SK-N-SH (cell line): ENCODE results near the gene B4GALT3. TPM values are rescaled to one million over a fixed set of nuclear protein-coding genes. Genes with fewer than 3 reads are reported as not detected.

Experiments used
- CTCF ChIA-PET: fragments of 300-600, 350-600 bp; formaldehyde crosslinking; extraction: SDS; loops from one replicate; lab custom pipeline; 2021; lab: Yijun Ruan, JAX
- POLR2A ChIA-PET: fragments of 350-600 bp; sonication (Branson Sonifier 250); formaldehyde crosslinking; extraction: SDS; loops from one replicate; lab custom pipeline; 2020; ENCODE audit warnings: antibody characterized with exemption, inconsistent platforms; lab: Yijun Ruan, JAX
- DNase-seq: peaks from one replicate; pipeline ENCODE4 v3.0.0; 2012
- H2AFZ ChIP-seq: fragments of 200-600 bp; sonication (generic); 2 replicates; pipeline ENCODE4 v1.8.1; 2016; ENCODE audit warnings: antibody characterized with exemption, mild to moderate bottlenecking, low read depth
- H3F3A ChIP-seq: fragments of 200-600 bp; sonication (generic); replicated peaks from 2 replicates; pipeline ENCODE3; 2016; ENCODE audit warnings: antibody characterized with exemption, mild to moderate bottlenecking; ENCODE audit not compliant: insufficient read depth
- H3K27ac ChIP-seq, 2 experiments: fragments of 200-500 bp in 1 of 2; fragments of 200-600 bp in 1 of 2; sonication (Bioruptor generic) in 1 of 2; sonication (generic), shearing (Covaris generic) in 1 of 2; 2 replicates each; pipeline versions ENCODE4 v1.5.1 to v1.6.1; 2014 to 2016; ENCODE audit warnings: low read depth in 2 of 2, inconsistent platforms in 1 of 2, low read length in 1 of 2, mild to moderate bottlenecking in 1 of 2, mixed read lengths in 1 of 2
- H3K27me3 ChIP-seq: fragments of 200-600 bp; sonication (generic), shearing (Covaris generic); 2 replicates; pipeline ENCODE4 v1.6.1; 2016; ENCODE audit warnings: mixed run types; ENCODE audit not compliant: insufficient read depth
- H3K36me3 ChIP-seq, 2 experiments: fragments of 200-500 bp in 1 of 2; fragments of 200-600 bp in 1 of 2; sonication (Bioruptor generic) in 1 of 2; sonication (generic) in 1 of 2; replicated peaks in 1 of 2; 2 replicates each; pipeline versions ENCODE3 to v1.5.1; 2014 to 2016; ENCODE audit warnings: low read length in 1 of 2, mild to moderate bottlenecking in 1 of 2; ENCODE audit not compliant: insufficient read depth in 2 of 2, control insufficient read depth in 1 of 2
- H3K4me1 ChIP-seq, 2 experiments: fragments of 200-500 bp in 1 of 2; fragments of 200-600 bp in 1 of 2; sonication (Bioruptor generic) in 1 of 2; sonication (generic), shearing (Covaris generic) in 1 of 2; 2 replicates each; pipeline versions ENCODE4 v1.5.1 to v1.6.1; 2014 to 2016; ENCODE audit warnings: low read depth in 1 of 2, low read length in 1 of 2, mixed run types in 1 of 2; ENCODE audit not compliant: insufficient read depth in 2 of 2, control insufficient read depth in 1 of 2
- H3K4me2 ChIP-seq: fragments of 200-600 bp; sonication (generic), shearing (Covaris generic); 2 replicates; pipeline ENCODE4 v1.6.1; 2017; ENCODE audit warnings: mixed run types
- H3K4me3 ChIP-seq, 2 experiments: fragments of 200-500 bp in 1 of 2; fragments of 200-600 bp in 1 of 2; sonication (Bioruptor generic) in 1 of 2; sonication (generic), shearing (Covaris generic) in 1 of 2; 2 replicates each; pipeline versions ENCODE4 v1.5.1 to v1.8.1; 2014 to 2016; ENCODE audit warnings: low read depth in 2 of 2, inconsistent platforms in 1 of 2, low read length in 1 of 2, mild to moderate bottlenecking in 1 of 2, mixed read lengths in 1 of 2, moderate library complexity in 1 of 2
- H3K79me2 ChIP-seq: fragments of 200-600 bp; sonication (generic); 2 replicates; pipeline ENCODE4 v1.8.1; 2017; ENCODE audit warnings: mild to moderate bottlenecking; ENCODE audit not compliant: insufficient read depth
- H3K9ac ChIP-seq: fragments of 200-600 bp; sonication (generic); 2 replicates; pipeline ENCODE4 v1.6.1; 2017; ENCODE audit warnings: mixed run types
- H3K9me2 ChIP-seq: fragments of 200-600 bp; sonication (generic); 2 replicates; pipeline ENCODE4 v1.6.1; 2017; ENCODE audit warnings: mixed run types
- H3K9me3 ChIP-seq: fragments of 200-600 bp; sonication (generic); 2 replicates; pipeline ENCODE4 v1.6.1; 2017; ENCODE audit warnings: mixed run types, mild to moderate bottlenecking, moderate library complexity
- H4K20me1 ChIP-seq: fragments of 200-600 bp; sonication (generic); 2 replicates; pipeline ENCODE4 v1.6.1; 2017; ENCODE audit warnings: mild to moderate bottlenecking, mixed run types; ENCODE audit not compliant: insufficient read depth
- ELF1 ChIP-seq: IDR thresholded peaks from 2 replicates; pipeline ENCODE4 v1.4.0; 2012
- EP300 ChIP-seq, 2 experiments: IDR thresholded peaks; 2 replicates each; pipeline versions ENCODE4 v1.4.0 to v1.6.1; 2012; ENCODE audit warnings: borderline replicate concordance in 1 of 2, low read depth in 1 of 2, low read length in 1 of 2
- FOSL2 ChIP-seq: IDR thresholded peaks from 2 replicates; pipeline ENCODE4 v1.4.0; 2012; ENCODE audit warnings: low read depth, mild to moderate bottlenecking, moderate library complexity, borderline replicate concordance
- MXI1 ChIP-seq: IDR thresholded peaks from 2 replicates; pipeline ENCODE4 v1.6.1; 2012; ENCODE audit warnings: mild to moderate bottlenecking, low read depth, low read length, improper control_type of control experiment
- POLR2AphosphoS5 ChIP-seq: IDR thresholded peaks from 2 replicates; pipeline ENCODE4 v1.6.1; 2012; ENCODE audit warnings: low read depth, low read length
- RAD21 ChIP-seq: IDR thresholded peaks from 2 replicates; pipeline ENCODE4 v1.6.1; 2012; ENCODE audit warnings: mild to moderate bottlenecking, low read length
- RFX5 ChIP-seq: IDR thresholded peaks from 2 replicates; pipeline ENCODE4 v1.6.1; 2012; ENCODE audit warnings: mild to moderate bottlenecking, improper control_type of control experiment, low read length
- RXRA ChIP-seq: IDR thresholded peaks from 2 replicates; pipeline ENCODE4 v1.4.0; 2012; ENCODE audit warnings: low read depth, mild to moderate bottlenecking, borderline replicate concordance
- TCF12 ChIP-seq: IDR thresholded peaks from 2 replicates; pipeline ENCODE4 v1.4.0; 2012
- TEAD4 ChIP-seq: IDR thresholded peaks from 2 replicates; pipeline ENCODE4 v1.4.0; 2012; ENCODE audit warnings: mild to moderate bottlenecking, borderline replicate concordance; ENCODE audit not compliant: insufficient read depth
- WGBS: methylation state at CpG from one replicate; pipeline ENCODE4 v1.1.6; 2017; ENCODE audit warnings: low lambda C conversion rate; 5-methylcytosine and 5-hydroxymethylcytosine counted together
- polyA plus RNA-seq, 3 experiments: library from polyadenylated mRNA; depleted of rRNA; stranded (reverse); fragments of >200 nt; gene quantifications; 2 replicates each; pipeline ENCODE4 v1.2.3, GENCODE V29; 2012
- TF ChIP-seq, protein P1 (sequence below): IDR thresholded peaks from 2 replicates; pipeline ENCODE4; 2012
- TF ChIP-seq, protein P2 (sequence below): fragments of 200-600 bp; sonication (generic); IDR thresholded peaks from 2 replicates; pipeline ENCODE4 v1.6.1; 2017; ENCODE audit warnings: antibody characterized with exemption, mild to moderate bottlenecking, moderate library complexity
- TF ChIP-seq, protein P3 (sequence below): fragments of 150-350 bp; IDR thresholded peaks from 2 replicates; pipeline ENCODE4 v1.6.1; 2016; ENCODE audit warnings: mild to moderate bottlenecking, low read depth, low read length
- TF ChIP-seq, protein P4 (sequence below): IDR thresholded peaks from 2 replicates; pipeline ENCODE4 v1.4.0; 2012; ENCODE audit warnings: low read depth, borderline replicate concordance

B4GALT3 gene
- polyA plus RNA-seq, 1 of the 3 experiments (the other 2 are of a cell fraction) = 56.5 TPM

DNA sequence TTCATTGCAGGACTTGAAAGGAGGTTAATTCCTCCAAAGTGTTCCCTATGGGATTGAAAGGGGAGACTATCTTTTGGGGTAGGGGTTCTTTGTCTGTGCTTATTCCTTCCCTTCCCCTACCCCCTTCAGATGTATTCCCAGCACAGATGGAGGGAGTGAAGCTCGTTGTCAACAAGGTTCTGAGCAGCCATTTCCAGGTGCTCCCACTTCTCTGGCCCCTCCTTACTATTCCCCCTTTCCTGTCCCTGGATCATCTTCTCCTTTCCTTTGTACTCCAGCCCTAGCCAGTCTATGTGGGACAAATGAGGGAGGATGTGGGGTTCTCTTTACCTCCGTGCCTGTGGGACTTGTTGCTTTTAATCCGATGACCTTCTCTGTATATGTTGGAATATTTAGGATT lies 49.5 kb upstream of the B4GALT3 start (continued):
- TF ChIP-seq, protein P1, sequence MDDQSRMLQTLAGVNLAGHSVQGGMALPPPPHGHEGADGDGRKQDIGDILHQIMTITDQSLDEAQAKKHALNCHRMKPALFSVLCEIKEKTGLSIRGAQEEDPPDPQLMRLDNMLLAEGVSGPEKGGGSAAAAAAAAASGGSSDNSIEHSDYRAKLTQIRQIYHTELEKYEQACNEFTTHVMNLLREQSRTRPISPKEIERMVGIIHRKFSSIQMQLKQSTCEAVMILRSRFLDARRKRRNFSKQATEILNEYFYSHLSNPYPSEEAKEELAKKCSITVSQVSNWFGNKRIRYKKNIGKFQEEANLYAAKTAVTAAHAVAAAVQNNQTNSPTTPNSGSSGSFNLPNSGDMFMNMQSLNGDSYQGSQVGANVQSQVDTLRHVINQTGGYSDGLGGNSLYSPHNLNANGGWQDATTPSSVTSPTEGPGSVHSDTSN = no peak
- TF ChIP-seq ELF1 = no peak

DNA sequence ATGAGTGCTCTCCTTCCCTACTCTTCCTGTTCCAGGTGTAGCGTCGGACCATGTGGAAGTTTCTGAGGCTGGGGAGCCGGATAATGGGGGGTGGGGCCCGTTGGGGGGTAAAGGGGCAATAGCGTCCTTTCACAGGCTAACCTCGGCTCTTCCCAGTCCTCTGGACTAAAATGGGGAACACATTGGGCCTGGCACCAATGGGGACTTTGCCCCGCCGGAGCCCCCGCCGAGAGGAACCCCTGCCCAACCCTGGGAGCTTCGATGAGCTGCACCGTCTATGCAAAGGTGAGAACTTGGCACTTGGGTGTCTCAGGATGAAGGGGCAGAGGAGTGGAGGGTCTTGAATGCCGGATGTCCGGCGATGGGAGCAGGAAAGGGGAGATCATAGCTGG lies 49.0 kb upstream of the B4GALT3 start:
- 4% methylated on average over 15 of the region's 15 CpGs for WGBS

DNA sequence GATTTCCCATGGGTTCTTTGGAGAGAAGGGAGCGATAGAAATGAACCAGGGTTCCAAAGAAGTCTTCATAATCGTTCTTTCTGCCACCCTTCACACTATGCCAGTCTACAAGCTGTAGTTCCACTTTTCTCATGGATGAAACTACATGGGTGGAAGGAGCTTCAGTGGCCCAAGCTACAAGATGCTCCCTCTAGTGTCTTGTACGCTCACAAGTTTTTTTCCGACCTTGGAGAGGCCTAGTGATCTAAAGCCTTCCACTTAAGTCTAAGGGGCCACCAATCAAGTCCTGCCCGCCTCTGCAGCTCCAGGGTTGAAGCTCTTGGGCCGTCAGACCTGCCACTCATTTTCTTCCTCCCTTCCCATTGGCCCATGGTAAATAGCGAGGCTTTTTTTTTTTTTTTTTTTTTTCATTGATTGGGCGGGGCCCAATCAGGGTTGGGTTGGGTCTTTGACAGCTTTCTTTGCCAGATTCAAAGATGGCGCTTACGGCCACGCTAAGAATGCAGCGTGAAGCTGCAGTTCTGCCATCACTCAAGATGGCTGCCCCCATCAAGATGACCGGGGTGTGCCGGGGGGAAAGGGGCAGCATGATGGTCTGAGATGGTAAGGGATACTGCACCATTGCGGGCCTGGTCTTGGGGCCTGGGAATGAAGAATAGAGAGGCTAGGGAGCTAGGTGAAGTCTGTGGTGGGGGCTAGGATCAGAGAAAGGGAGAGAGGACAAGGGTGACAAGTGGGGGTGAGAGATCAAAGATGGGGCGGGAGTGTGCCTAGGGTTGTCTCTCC lies 48.4 kb upstream of the B4GALT3 start, which contains the start of gene TOMM40L:
Gene TOMM40L, plus strand, starts transcription at position 527 of the 786 bp plus-strand sequence. CDS start 430 bp downstream, outside the sequence.
- POLR2A ChIA-PET = interaction anchor here (0.5 to 2.2 kb wide), 8 partner anchors 23 to 497 kb away, joined by 3 to 19 read pairs (median 4); partner anchors contain the start of genes ADAMTS4, NDUFS2 and SDHC
- Histone ChIP-seq H4K20me1 (no peaks in the 10 kb centered on the region), H3K9ac (peak within 1 kb of the TSS; percentile 68), H3K27ac (peak within 1 kb of the TSS in 1 of 2 experiments; percentile 67; a peak in 3 of 4 replicates), H3F3A (peaks cover 14% of the 10 kb centered on the region), H3K4me2 (peak within 1 kb of the TSS; percentile 79), H3K9me3 (no peaks in the 10 kb centered on the region), H2AFZ (peak within 1 kb of the TSS; percentile 80), H3K36me3 (peaks cover 0 to 20% of the 10 kb centered on the region in 2 experiments), H3K9me2 (no peaks in the 10 kb centered on the region), H3K27me3 (no peaks in the 10 kb centered on the region), H3K79me2 (no peaks in the 10 kb centered on the region), H3K4me3 (peak within 1 kb of the TSS; percentile 69 to 74), H3K4me1 (peaks cover 8 to 21% of the 10 kb centered on the region in 2 experiments; a peak in 3 of 4 replicates)
- 7% methylated on average over 16 of the region's 16 CpGs for WGBS
- DNase-seq = peak; percentile 88
- CTCF ChIA-PET = interaction anchor here (0.6 to 6.2 kb wide), 23 partner anchors 9 to 164 kb away, joined by 3 to 78 read pairs (median 10); partner anchors contain the start of genes ADAMTS4, B4GALT3, FCER1G and NDUFS2
- TF ChIP-seq TEAD4 (no peak), EP300 (IDR thresholded peaks at IDR 0.05; ENCODE audit: borderline replicate concordance in 1 of 2, low read depth in 1 of 2, low read length in 1 of 2) (no peak), RXRA (no peak), TCF12 (no peak), RFX5 (peak; percentile 82), FOSL2 (no peak), MXI1 (peak; percentile 96), POLR2AphosphoS5 (no peak)
- TF ChIP-seq, protein P2, sequence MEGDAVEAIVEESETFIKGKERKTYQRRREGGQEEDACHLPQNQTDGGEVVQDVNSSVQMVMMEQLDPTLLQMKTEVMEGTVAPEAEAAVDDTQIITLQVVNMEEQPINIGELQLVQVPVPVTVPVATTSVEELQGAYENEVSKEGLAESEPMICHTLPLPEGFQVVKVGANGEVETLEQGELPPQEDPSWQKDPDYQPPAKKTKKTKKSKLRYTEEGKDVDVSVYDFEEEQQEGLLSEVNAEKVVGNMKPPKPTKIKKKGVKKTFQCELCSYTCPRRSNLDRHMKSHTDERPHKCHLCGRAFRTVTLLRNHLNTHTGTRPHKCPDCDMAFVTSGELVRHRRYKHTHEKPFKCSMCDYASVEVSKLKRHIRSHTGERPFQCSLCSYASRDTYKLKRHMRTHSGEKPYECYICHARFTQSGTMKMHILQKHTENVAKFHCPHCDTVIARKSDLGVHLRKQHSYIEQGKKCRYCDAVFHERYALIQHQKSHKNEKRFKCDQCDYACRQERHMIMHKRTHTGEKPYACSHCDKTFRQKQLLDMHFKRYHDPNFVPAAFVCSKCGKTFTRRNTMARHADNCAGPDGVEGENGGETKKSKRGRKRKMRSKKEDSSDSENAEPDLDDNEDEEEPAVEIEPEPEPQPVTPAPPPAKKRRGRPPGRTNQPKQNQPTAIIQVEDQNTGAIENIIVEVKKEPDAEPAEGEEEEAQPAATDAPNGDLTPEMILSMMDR = peak; percentile 70
- TF ChIP-seq, protein P3, sequence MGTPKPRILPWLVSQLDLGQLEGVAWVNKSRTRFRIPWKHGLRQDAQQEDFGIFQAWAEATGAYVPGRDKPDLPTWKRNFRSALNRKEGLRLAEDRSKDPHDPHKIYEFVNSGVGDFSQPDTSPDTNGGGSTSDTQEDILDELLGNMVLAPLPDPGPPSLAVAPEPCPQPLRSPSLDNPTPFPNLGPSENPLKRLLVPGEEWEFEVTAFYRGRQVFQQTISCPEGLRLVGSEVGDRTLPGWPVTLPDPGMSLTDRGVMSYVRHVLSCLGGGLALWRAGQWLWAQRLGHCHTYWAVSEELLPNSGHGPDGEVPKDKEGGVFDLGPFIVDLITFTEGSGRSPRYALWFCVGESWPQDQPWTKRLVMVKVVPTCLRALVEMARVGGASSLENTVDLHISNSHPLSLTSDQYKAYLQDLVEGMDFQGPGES = peak; percentile 82
- TF ChIP-seq, protein P4, sequence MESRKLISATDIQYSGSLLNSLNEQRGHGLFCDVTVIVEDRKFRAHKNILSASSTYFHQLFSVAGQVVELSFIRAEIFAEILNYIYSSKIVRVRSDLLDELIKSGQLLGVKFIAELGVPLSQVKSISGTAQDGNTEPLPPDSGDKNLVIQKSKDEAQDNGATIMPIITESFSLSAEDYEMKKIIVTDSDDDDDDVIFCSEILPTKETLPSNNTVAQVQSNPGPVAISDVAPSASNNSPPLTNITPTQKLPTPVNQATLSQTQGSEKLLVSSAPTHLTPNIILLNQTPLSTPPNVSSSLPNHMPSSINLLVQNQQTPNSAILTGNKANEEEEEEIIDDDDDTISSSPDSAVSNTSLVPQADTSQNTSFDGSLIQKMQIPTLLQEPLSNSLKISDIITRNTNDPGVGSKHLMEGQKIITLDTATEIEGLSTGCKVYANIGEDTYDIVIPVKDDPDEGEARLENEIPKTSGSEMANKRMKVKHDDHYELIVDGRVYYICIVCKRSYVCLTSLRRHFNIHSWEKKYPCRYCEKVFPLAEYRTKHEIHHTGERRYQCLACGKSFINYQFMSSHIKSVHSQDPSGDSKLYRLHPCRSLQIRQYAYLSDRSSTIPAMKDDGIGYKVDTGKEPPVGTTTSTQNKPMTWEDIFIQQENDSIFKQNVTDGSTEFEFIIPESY = no peak
- TF ChIP-seq, protein P1 = peak; percentile 99

More for the DNA sequence above, 49.0 kb upstream of the B4GALT3 start:
- Histone ChIP-seq H3K4me2 (peak overlapping the region; percentile 79), H3K9me3 (no peaks in the 10 kb centered on the region), H3K4me1 (peaks cover 8 to 21% of the 10 kb centered on the region in 2 experiments; a peak in 3 of 4 replicates), H2AFZ (peak overlapping the region; percentile 80), H3K9me2 (no peaks in the 10 kb centered on the region), H3K36me3 (peaks cover 0 to 20% of the 10 kb centered on the region in 2 experiments), H3K27me3 (no peaks in the 10 kb centered on the region), H4K20me1 (no peaks in the 10 kb centered on the region), H3K79me2 (no peaks in the 10 kb centered on the region), H3K9ac (peak overlapping the region; percentile 68), H3K4me3 (peak overlapping the region; percentile 69 to 74), H3F3A (peaks cover 14% of the 10 kb centered on the region), H3K27ac (peak overlapping the region in 1 of 2 experiments; percentile 51; a peak in 2 of 4 replicates)
- ChIA-PET POLR2A (interaction anchor here (0.5 to 2.2 kb wide), 5 partner anchors 24 to 498 kb away, joined by 3 to 19 read pairs (median 5); partner anchors contain the start of genes ADAMTS4, NDUFS2 and SDHC), CTCF (interaction anchor here (0.6 to 6.2 kb wide), 28 partner anchors 9 to 163 kb away, joined by 3 to 78 read pairs (median 7); partner anchors contain the start of genes ADAMTS4, FCER1G, MPZ and NDUFS2)
- no peak for DNase-seq
- TF ChIP-seq RAD21 = no peak
